PC-3 (cell line): ENCODE data around the gene CFAP97D2.
"Not testable (repeated sequence)": the region's sequence is repeated elsewhere in the genome, so short reads cannot be mapped to it uniquely, and the experiment has no call there.

Experiments
- CTCF ChIP-seq: fragments of 300-600 bp; sonication (generic); conservative IDR thresholded peaks from 2 replicates; pipeline ENCODE4 v1.5.1; 2017; ENCODE audit warnings: antibody characterized with exemption, low read depth, mild to moderate bottlenecking, low read length
- EZH2 ChIP-seq: fragments of 300-600 bp; sonication (generic); IDR thresholded peaks from one replicate; pipeline ENCODE4 v1.6.1; 2017; ENCODE audit warnings: antibody characterized with exemption, mild to moderate bottlenecking, low read length; ENCODE audit not compliant: unreplicated experiment
- EZH2phosphoT487 ChIP-seq: fragments of 300-600 bp; sonication (generic); IDR thresholded peaks from 2 replicates; pipeline ENCODE4 v1.6.1; 2018; ENCODE audit warnings: mild to moderate bottlenecking, antibody characterized with exemption, low read length, borderline replicate concordance

- not testable (repeated sequence) for TF ChIP-seq CTCF, EZH2phosphoT487, EZH2
These were observed 72.8 kb downstream of the CFAP97D2 start for GRCh38 chr13:114251639-114252440.
